ENCODE data around the gene ACTR5. TPM values are rescaled to one million over a fixed set of nuclear protein-coding genes. Genes with fewer than 3 reads are reported as not detected.
A peak's percentile ranks its signal among the peaks of the same experiment; 100 is the strongest.

Gene ACTR5
- total RNA-seq, 3 donors from 2014 or later = 8.5 to 15.4 (median 13.0) TPM

DNA sequence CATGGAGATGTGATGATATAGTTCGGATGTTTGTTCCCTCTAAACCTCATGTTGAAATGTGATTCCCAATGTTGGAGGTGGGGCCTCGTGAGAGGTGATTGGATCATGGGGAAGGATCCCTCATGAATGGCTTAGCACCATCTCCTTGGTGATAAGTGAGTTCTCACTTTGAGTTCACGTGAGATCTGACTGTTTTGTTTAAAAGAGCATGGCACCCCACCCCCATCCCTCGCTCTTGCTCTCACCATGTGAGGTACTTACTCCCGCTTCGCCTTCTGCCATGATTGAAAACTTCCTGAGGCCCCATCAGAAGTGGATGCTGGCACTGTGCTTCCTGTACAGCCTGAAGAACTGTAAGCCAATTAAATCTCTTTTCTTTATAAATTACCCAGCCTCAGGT is 13.1 kb upstream of the ACTR5 start:
- H3K9me3 ChIP-seq = no peaks in the 10 kb centered on the region
- H3K27me3 ChIP-seq = peaks cover 0 to 53% of the 10 kb centered on the region in 2 donors
- no peaks in the 10 kb centered on the region for H3K36me3 ChIP-seq
- no peak overlapping the region for H3K27ac ChIP-seq
- TF ChIP-seq, protein P1, sequence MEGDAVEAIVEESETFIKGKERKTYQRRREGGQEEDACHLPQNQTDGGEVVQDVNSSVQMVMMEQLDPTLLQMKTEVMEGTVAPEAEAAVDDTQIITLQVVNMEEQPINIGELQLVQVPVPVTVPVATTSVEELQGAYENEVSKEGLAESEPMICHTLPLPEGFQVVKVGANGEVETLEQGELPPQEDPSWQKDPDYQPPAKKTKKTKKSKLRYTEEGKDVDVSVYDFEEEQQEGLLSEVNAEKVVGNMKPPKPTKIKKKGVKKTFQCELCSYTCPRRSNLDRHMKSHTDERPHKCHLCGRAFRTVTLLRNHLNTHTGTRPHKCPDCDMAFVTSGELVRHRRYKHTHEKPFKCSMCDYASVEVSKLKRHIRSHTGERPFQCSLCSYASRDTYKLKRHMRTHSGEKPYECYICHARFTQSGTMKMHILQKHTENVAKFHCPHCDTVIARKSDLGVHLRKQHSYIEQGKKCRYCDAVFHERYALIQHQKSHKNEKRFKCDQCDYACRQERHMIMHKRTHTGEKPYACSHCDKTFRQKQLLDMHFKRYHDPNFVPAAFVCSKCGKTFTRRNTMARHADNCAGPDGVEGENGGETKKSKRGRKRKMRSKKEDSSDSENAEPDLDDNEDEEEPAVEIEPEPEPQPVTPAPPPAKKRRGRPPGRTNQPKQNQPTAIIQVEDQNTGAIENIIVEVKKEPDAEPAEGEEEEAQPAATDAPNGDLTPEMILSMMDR (IDR thresholded peaks at IDR 0.05) = no peak
- no peak for TF ChIP-seq POLR2A (IDR thresholded peaks at IDR 0.05)
- no peak for TF ChIP-seq POLR2AphosphoS5 (IDR thresholded peaks at IDR 0.05)
- H3K4me1 ChIP-seq = no peaks in the 10 kb centered on the region
- intact Hi-C loops (cut with DNase I; ENCODE audit: low total_unique reads) = no loop called here
- H3K4me3 ChIP-seq = no peak overlapping the region
- no peak for DNase-seq (ENCODE audit: low spot score in 2 of 2)

DNA sequence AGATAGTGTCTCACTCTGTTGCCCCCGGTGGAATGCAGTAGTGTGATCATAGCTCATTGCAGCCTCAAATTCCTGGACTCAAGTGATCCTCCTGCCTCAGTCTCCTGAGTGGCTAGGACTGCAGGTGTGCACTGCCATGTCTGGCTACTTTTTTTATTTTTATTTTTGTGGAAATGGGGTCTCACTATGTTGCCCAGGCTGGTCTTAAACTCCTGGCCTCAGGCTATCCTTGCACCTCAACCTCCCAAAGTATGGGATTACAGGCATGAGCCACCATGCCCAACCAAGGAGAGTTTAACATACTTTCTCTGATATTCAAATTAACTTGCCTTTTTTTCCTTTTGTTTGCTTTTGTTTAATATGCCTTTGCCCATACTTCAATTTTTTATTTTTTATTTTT is 10.4 kb upstream of the ACTR5 start:
- H3K9me3 ChIP-seq = no peaks in the 10 kb centered on the region
- H3K27me3 ChIP-seq = peaks cover 0 to 43% of the 10 kb centered on the region in 2 donors
- H3K4me3 ChIP-seq = no peak overlapping the region
- H3K36me3 ChIP-seq = no peaks in the 10 kb centered on the region
- H3K27ac ChIP-seq = no peak overlapping the region
- TF ChIP-seq POLR2AphosphoS5 (IDR thresholded peaks at IDR 0.05) (no peak), POLR2A (IDR thresholded peaks at IDR 0.05) (no peak)
- TF ChIP-seq, protein P1 (IDR thresholded peaks at IDR 0.05) = no peak
- intact Hi-C loops (cut with DNase I; ENCODE audit: low total_unique reads) = no loop called here
- DNase-seq (ENCODE audit: low spot score in 2 of 2) = no peak
- no peaks in the 10 kb centered on the region for H3K4me1 ChIP-seq

DNA sequence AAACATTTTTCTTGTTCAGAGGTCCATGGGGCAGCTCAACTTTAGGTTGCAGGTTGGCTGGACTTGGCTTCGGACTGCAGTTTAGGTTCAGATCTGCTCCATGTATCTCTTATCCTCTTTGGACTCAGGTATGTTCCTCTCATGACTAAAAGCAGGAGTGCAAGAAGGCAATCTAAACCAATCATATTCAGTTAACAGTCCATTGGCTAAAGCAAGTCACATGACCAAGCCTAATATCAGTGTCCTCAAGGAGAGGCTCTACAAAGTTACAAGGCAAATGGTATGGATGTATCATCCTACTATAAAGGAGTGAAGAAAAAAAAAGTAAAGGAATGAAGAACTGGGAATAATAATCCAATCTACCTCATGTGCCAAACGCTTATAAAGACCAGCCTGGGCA is 2.5 kb upstream of the ACTR5 start:
- Histone ChIP-seq H3K36me3 (no peaks in the 10 kb centered on the region), H3K4me3 (no peak overlapping the region), H3K27me3 (peaks cover 0 to 18% of the 10 kb centered on the region in 2 donors), H3K27ac (no peak overlapping the region), H3K9me3 (no peaks in the 10 kb centered on the region), H3K4me1 (peaks cover 0 to 7% of the 10 kb centered on the region in 2 donors)
- no peak for DNase-seq (ENCODE audit: low spot score in 2 of 2)
- intact Hi-C loops (cut with DNase I; ENCODE audit: low total_unique reads) = no loop called here
- TF ChIP-seq POLR2AphosphoS5 (IDR thresholded peaks at IDR 0.05) (no peak), POLR2A (IDR thresholded peaks at IDR 0.05) (no peak)
- TF ChIP-seq, protein P1 (IDR thresholded peaks at IDR 0.05) = no peak

DNA sequence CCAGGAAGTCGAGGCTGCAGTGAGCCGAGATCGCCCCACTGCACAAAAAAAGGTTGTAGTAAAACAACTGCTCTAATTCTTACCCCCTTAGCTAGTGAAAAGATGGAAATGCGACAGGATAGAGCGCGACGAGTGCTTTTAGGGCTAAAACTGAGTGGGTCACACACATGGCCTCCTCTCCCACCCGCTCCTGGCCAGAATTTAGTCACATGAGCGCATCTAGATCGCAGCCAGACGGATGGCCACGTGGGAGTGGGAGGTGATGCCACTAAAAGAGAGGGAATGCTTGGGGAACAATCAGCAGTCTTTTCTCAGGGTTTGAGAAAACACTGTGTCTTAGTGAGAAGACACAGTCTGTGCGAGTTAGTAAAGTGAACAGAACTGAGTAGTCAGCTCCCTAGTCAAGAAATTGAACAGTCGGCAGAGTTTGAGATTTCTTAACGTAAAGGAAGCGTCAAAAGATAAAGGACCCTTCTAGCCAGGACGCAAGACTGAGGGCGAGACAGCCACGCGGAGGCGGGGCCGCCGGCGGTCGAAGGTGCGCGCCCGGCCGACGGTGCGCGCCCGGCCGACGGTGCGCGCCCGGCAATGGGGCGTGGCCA is 664 bp upstream of the ACTR5 start:
- intact Hi-C loops (cut with DNase I; ENCODE audit: low total_unique reads) = no loop called here
- peaks cover 0 to 7% of the 10 kb centered on the region in 2 donors for H3K4me1 ChIP-seq
- H3K27ac ChIP-seq = peak overlapping the region; percentile 95 to 96

GRCh38 chr20:38748861-38749149 is 545 bp downstream of the ACTR5 start:
- H3K4me1 ChIP-seq = peaks cover 0 to 7% of the 10 kb centered on the region in 2 donors
- no peaks in the 10 kb centered on the region for H3K36me3 ChIP-seq
- H3K27ac ChIP-seq = peak overlapping the region; percentile 95 to 96
- H3K9me3 ChIP-seq = no peaks in the 10 kb centered on the region
- intact Hi-C loops (cut with DNase I; ENCODE audit: low total_unique reads) = no loop called here
- no peak for DNase-seq (ENCODE audit: low spot score in 2 of 2)
- no peak for TF ChIP-seq POLR2AphosphoS5 (IDR thresholded peaks at IDR 0.05)
- TF ChIP-seq POLR2A (IDR thresholded peaks at IDR 0.05) = no peak
- TF ChIP-seq, protein P1 (IDR thresholded peaks at IDR 0.05) = no peak
- H3K4me3 ChIP-seq = peak overlapping the region; percentile 79 to 97 (median 80)
- H3K27me3 ChIP-seq = no peaks in the 10 kb centered on the region

More for the DNA sequence above, 664 bp upstream of the ACTR5 start:
- TF ChIP-seq, protein P1 (IDR thresholded peaks at IDR 0.05) = no peak
- no peak for TF ChIP-seq POLR2AphosphoS5 (IDR thresholded peaks at IDR 0.05)
- no peak for TF ChIP-seq POLR2A (IDR thresholded peaks at IDR 0.05)
- peak overlapping the region; percentile 79 to 97 (median 80) for H3K4me3 ChIP-seq
- H3K36me3 ChIP-seq = no peaks in the 10 kb centered on the region
- DNase-seq (ENCODE audit: low spot score in 2 of 2) = no peak
- no peaks in the 10 kb centered on the region for H3K9me3 ChIP-seq
- peaks cover 0 to 4% of the 10 kb centered on the region in 2 donors for H3K27me3 ChIP-seq
